HAP-1 (cell line): ENCODE data around the gene UBR1.
"Not testable (repeated sequence)": the region's sequence is repeated elsewhere in the genome, so short reads cannot be mapped to it uniquely, and the experiment has no call there.

Source experiments
- DNase-seq, 2 experiments: peaks; one replicate each; pipeline ENCODE4 v3.0.0-alpha.2; 2016 to 2020; ENCODE audit warnings: low spot score in 2 of 2
- H3K27me3 ChIP-seq: fragments of 250-450 bp; sonication (Bioruptor Pico); 2 replicates; pipeline ENCODE4 v1.5.1; 2020; ENCODE audit warnings: low read depth, mild to moderate bottlenecking, moderate library complexity
- H3K36me3 ChIP-seq: fragments of 250-450 bp; sonication (Bioruptor Pico); replicated peaks from 2 replicates; pipeline ENCODE4 v1.5.1; 2020; ENCODE audit warnings: mild to moderate bottlenecking
- H3K4me1 ChIP-seq: fragments of 250-450 bp; sonication (Bioruptor Pico); 2 replicates; pipeline ENCODE4 v1.5.1; 2020; ENCODE audit warnings: mild to moderate bottlenecking
- H3K4me3 ChIP-seq: fragments of 250-450 bp; sonication (Bioruptor Pico); 2 replicates; pipeline ENCODE4 v1.5.1; 2020; ENCODE audit warnings: mild to moderate bottlenecking, moderate library complexity
- H3K9me3 ChIP-seq: fragments of 250-450 bp; sonication (Bioruptor Pico); 2 replicates; pipeline ENCODE4 v1.5.1; 2020; ENCODE audit warnings: mild to moderate bottlenecking, moderate library complexity
- in situ Hi-C: fragments of 300-500 bp; cut with MboI; formaldehyde crosslinking; loops from 3 replicates; pipeline ENCODE4 v1.14.3; 2020; ENCODE audit warnings: low sequenced_read_pairs, inconsistent platforms, mixed read lengths

UBR1 gene

DNA sequence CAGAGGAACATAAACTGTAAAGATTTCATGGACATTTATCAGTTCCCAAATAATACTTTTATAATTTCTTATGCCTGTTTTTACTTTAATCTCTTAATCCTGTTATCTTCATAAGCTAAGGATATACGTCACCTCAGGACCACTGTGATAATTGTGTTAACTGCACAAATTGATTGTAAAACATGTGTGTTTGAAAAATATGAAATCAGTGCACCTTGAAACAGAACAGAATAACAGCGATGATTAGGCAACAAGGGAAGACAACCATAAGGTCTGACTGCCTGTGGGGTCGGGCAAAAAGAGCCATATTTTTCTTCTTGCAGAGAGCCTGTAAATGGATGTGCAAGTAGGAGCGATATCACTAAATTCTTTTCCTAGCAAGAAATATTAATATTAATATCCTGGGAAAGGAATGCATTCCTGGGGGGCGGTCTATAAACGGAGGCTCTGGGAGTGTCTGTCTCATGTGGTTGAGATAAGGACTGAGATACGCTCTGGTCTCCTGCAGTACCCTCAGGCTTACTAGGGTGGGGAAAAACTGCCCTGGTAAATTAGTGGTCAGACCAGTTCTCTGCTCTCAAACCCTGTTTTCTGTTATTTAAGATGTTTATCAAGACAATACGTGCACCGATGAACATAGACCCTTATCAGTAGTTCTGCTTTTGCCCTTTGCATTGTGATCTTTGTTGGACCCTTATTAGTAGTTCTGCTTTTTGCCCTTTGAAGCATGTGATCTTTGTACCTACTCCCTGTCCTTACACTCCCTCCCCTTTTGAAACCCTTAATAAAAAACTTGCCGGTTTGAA is 22.5 kb upstream of the UBR1 start:
- H3K4me3 ChIP-seq, H3K9me3 ChIP-seq, DNase-seq, H3K4me1 ChIP-seq, H3K36me3 ChIP-seq, in situ Hi-C loops, H3K27me3 ChIP-seq: not testable (repeated sequence)

DNA sequence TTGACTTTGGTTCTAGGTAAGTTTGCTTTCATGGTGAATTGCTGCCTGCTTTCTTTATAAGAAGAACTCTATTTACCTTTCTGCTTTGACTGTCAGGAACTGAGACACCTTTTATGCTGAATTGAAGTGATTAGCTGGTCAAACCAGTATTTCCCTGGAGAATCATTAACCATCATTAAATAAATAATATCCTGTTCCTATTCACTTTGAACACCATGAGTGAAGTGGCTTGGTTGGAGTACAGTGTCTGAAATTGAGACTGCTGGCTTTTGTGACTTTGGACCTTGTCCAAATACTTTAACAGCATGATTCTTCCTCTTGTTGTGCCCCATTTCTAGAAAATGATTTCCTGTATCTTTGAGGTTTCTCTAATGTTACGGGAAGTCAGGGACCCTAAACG is 21.9 kb upstream of the UBR1 start:
- Histone ChIP-seq H3K36me3 (no peaks in the 10 kb centered on the region), H3K9me3 (0 out of 2 replicates have a peak, but pooled peaks cover 4% of the 10 kb centered on the region), H3K27me3 (no peaks in the 10 kb centered on the region), H3K4me1 (peaks cover 7% of the 10 kb centered on the region), H3K4me3 (no peak overlapping the region)
- DNase-seq: no peak
- in situ Hi-C loops: no loop called here

DNA sequence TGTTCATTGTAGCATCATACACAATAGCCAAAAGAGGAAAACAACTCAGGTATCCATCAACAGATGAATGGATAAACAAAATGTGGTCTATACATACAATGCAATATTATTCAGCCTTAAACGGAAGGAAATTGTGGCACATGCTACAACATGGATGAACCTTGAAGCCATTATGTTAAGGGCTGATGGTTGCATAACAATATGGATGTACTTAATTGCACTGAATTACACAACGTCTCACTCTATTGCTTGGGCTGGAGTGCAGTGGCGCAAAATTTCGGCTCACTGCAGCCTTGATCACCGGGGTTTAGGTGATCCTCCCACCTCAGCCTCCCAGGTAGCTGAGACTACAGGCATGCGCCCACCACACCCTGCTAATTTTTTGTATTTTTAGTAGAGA is 20.5 kb upstream of the UBR1 start:
- H3K4me1 ChIP-seq: peaks cover 4% of the 10 kb centered on the region
- no peak overlapping the region for H3K4me3 ChIP-seq
- in situ Hi-C loops: no loop called here
- H3K9me3 ChIP-seq: 0 out of 2 replicates have a peak, but pooled peaks cover 4% of the 10 kb centered on the region
- DNase-seq: no peak
- no peaks in the 10 kb centered on the region for H3K27me3 ChIP-seq
- no peaks in the 10 kb centered on the region for H3K36me3 ChIP-seq

DNA sequence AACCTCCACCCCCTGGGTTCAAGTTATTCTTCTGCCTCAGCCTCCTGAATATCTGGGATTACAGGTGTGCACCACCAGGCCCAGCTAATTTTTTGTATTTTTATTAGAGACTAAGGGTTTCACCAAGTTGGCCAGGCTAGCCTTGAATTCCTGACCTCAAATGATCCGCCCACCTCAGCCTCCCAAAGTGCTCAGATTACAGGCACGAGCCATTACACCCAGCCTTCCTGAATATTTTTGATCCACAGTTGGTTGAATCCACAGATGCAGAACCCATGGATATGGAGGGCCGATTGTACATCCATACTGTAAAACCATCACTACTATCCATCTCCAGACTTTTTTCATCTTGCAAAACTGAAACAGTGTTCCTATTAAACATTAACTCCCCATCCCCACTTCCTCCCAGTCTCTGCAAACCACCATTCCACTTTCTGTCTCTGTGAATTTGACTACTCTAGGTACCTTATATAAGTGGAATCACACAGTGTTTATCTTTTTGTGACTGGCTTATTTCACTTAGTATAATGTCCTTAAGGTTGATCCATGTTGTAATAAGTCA is 19.3 kb upstream of the UBR1 start:
- in situ Hi-C loops: no loop called here
- DNase-seq: no peak
- Histone ChIP-seq H3K27me3 (no peaks in the 10 kb centered on the region), H3K4me1 (peaks cover 4% of the 10 kb centered on the region), H3K9me3 (0 out of 2 replicates have a peak, but pooled peaks cover 4% of the 10 kb centered on the region), H3K36me3 (no peaks in the 10 kb centered on the region), H3K4me3 (no peak overlapping the region)

DNA sequence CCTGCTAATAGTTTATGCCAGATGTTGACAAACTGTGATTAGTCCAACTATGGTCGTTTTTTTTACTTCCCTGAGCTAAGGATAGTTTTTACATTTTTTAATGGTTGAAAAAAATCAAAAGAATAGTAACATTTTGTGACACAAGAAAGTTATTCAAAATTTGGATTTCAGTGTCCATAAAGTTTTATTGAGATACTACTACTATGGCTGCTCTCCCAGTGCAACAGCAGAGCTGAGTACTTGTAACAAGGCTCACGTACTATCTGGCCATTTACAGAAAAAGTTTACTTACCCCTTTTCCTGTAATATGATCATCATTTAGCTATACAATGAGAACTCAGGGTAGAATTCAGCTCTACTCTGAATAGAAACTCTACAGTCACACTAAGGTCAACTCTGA is 16.0 kb upstream of the UBR1 start:
- in situ Hi-C loops: no loop called here
- Histone ChIP-seq H3K36me3 (no peaks in the 10 kb centered on the region), H3K4me3 (no peak overlapping the region)

DNA sequence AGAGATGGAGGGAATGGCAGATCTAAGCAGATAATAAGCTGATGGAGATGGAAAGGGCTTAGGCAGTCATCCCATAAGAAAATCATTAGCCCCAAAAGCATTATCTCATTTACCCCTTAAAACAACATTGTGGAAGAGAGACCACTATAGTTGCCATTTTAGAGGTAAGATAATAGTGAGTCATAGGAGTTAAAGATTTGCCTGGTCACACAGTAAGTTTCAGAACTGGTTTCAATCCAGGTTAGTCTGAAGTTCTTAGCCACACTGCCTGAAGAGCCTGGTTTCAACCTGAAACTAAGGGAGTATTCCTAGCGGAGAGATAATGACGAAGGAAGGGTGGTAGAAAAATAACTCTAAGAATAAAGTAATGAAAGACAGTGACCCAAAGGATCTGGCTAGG is 13.0 kb upstream of the UBR1 start:
- in situ Hi-C loops: no loop called here
- peaks cover 8% of the 10 kb centered on the region; the same call in 1 of the 2 replicates for H3K27me3 ChIP-seq

More for the DNA sequence above, 16.0 kb upstream of the UBR1 start:
- Histone ChIP-seq H3K4me1 (peaks cover 4% of the 10 kb centered on the region), H3K9me3 (no peaks in the 10 kb centered on the region), H3K27me3 (peaks cover 8% of the 10 kb centered on the region; the same call in 1 of the 2 replicates)
- no peak for DNase-seq

DNA sequence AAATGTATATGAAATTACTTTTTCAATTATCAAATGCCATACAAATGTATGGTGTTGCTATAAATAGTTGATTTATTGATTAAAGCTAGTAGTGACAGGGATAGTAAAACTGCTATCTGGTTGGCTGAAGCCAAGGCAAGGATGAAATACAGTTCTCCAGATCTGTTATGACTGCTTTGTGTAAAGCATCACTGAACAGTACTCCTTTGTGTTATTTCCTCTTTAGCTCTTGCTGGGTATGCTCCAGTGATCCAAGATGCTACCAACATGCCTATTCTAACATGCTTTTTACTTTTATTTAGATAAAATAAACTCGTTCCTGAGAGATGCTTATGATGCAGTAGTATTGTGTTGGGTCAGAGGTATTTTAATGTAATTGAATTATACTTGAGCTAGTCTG is 12.4 kb upstream of the UBR1 start:
- Histone ChIP-seq H3K36me3 (no peaks in the 10 kb centered on the region), H3K9me3 (no peaks in the 10 kb centered on the region), H3K4me3 (no peak overlapping the region), H3K27me3 (peaks cover 8% of the 10 kb centered on the region; the same call in 1 of the 2 replicates), H3K4me1 (peaks cover under 1% of the 10 kb centered on the region)
- in situ Hi-C loops: no loop called here
- DNase-seq: no peak

More for the DNA sequence above, 13.0 kb upstream of the UBR1 start:
- DNase-seq: no peak
- Histone ChIP-seq H3K36me3 (no peaks in the 10 kb centered on the region), H3K9me3 (no peaks in the 10 kb centered on the region), H3K4me1 (peaks cover 4% of the 10 kb centered on the region), H3K4me3 (no peak overlapping the region)

DNA sequence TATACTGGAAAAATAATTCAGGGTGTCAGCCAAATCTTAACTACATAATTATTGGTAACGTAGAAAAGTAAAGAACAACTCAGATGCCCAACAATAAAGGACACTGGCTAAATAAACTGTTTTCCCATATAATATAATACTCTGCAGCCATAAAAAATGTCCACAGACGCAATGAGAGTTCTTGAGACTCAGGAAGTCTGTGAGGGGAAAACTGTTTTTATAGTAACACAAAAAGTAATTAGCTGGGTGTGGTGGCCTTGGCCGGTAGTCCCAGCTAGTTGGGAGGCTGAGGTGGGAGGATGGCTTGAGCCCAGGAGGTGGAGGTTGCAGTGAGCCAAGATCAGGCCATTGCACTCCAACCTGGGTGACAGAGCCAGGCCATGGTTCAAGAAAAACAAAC is 5.5 kb upstream of the UBR1 start:
- in situ Hi-C loops: no loop called here
- DNase-seq: no peak
- Histone ChIP-seq H3K4me3 (no peak overlapping the region), H3K9me3 (no peaks in the 10 kb centered on the region), H3K4me1 (peaks cover 6% of the 10 kb centered on the region), H3K27me3 (no peaks in the 10 kb centered on the region), H3K36me3 (no peaks in the 10 kb centered on the region)

DNA sequence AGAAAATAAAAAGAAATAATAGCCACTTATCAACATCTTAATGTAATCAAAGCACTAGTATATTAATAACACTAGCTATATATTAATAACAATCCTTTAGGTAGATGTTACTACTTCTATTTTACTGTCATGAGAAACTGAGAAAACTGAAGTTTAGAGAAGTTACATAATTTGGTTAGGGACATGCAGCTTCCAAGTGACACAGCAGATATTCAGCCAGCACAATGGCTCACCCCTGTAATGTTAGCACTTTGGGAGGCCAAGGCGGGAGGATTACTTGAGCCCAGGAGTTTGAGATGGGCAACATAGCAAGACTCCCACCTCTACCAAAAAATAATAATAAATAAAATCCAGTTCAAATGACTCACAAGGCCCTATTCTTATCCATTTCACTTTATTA is 1.9 kb upstream of the UBR1 start:
- in situ Hi-C loops: no loop called here
- H3K9me3 ChIP-seq: no peaks in the 10 kb centered on the region
- peaks cover 17% of the 10 kb centered on the region for H3K4me1 ChIP-seq
- no peaks in the 10 kb centered on the region for H3K27me3 ChIP-seq
- peaks cover 8% of the 10 kb centered on the region for H3K36me3 ChIP-seq
- DNase-seq: no peak
- H3K4me3 ChIP-seq: no peak overlapping the region

DNA sequence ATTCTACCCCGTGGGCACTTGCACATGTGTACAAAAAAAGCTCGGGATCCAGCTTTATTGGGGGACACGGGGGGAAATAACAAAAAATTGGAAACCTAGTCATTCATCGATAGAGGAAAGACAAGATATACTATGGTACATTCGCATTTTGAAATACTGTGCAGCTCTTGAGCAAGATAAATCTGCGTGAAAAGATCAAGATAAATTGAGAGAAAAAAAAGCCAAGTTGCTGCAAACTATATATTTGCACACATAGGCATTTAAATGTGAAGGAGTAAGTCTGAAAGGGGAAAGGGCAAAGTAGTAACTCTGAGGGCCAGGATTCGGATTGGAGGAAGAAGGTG is 620 bp upstream of the UBR1 start:
- no peak for DNase-seq
- Histone ChIP-seq H3K9me3 (no peaks in the 10 kb centered on the region), H3K4me1 (peaks cover 17% of the 10 kb centered on the region), H3K27me3 (no peaks in the 10 kb centered on the region), H3K36me3 (peaks cover 13% of the 10 kb centered on the region), H3K4me3 (peak overlapping the region; percentile 85)
- in situ Hi-C loops: no loop called here

DNA sequence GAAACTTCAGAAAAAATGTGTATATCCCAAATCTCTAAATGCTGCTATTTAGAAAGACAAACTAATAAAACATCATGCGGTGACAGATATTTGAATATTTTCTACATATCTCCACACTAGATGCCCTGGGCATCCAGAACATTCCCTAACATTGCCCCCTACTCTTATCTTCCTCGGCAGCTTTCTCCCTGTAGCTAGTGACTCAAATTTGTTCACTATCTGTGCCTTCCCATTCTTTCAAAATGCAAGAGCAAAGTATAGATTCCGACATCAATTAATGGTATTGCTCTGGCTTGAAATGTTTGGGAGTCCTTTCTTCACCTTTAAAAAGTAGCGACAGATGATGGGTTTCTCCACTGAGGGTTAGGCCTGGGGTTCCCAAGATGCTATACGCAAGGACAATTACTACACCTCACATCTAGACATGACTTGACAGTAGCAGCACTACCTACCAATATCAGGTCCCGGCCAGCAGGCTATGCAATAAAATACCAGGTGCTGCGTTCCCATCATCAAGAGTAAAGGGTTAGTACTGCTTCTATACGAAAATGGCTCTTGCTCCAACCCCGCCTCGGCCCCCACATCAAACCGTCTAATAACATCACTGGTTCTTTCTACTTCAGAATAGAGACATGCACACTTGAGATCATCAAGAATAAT is 631 bp downstream of the UBR1 start:
- Histone ChIP-seq H3K36me3 (peaks cover 13% of the 10 kb centered on the region), H3K4me3 (peak overlapping the region; percentile 85), H3K9me3 (no peaks in the 10 kb centered on the region), H3K27me3 (no peaks in the 10 kb centered on the region), H3K4me1 (peaks cover 17% of the 10 kb centered on the region)
- in situ Hi-C loops: no loop called here
- peak in 1 of 2 experiments; percentile 15 for DNase-seq

DNA sequence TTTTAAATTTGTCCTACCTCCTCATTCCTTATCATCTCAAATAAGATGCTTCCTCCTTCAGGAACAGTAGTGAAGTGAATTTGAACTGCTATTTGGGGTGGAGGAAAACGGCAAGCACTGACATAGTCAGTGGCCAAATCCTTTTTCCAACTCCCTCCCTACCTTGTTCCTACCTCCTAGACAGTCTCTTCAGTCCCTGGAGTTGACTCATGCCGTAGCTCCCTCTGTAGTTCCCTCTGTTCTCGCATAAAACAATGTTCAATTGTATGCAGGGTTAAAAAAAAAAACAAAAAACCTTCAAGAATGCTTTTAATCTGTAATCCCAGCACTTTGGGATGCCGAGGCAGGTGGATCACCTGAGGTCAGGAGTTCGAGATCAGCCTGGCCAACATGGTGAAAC is 1.4 kb downstream of the UBR1 start:
- peak overlapping the region; percentile 85 for H3K4me3 ChIP-seq
- peaks cover 17% of the 10 kb centered on the region for H3K4me1 ChIP-seq
- H3K27me3 ChIP-seq: no peaks in the 10 kb centered on the region
- no peak for DNase-seq
- H3K9me3 ChIP-seq: no peaks in the 10 kb centered on the region
- in situ Hi-C loops: no loop called here
- H3K36me3 ChIP-seq: peaks cover 14% of the 10 kb centered on the region

DNA sequence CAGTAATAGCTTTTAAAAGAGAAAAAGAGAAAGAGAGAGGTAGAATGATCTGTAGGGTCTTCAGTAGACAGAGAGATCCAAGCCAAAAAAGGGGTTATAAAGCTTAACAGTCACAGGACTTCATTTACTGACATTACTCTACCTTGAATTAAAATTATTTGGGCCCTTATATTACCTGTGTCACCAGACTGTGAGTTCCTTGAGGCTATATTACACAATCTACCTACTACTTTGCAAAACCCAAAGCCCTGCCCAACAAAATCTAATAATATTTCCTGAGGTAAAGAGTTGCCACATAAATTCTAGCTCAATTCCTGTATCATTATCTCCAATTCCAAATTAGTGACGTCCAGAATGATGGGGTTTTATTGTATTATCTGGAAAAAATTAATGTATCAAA is 1.9 kb downstream of the UBR1 start:
- DNase-seq: no peak
- H3K9me3 ChIP-seq: no peaks in the 10 kb centered on the region
- peaks cover 17% of the 10 kb centered on the region for H3K4me1 ChIP-seq
- in situ Hi-C loops: no loop called here
- H3K36me3 ChIP-seq: peaks cover 16% of the 10 kb centered on the region
- no peak overlapping the region for H3K4me3 ChIP-seq
- no peaks in the 10 kb centered on the region for H3K27me3 ChIP-seq

DNA sequence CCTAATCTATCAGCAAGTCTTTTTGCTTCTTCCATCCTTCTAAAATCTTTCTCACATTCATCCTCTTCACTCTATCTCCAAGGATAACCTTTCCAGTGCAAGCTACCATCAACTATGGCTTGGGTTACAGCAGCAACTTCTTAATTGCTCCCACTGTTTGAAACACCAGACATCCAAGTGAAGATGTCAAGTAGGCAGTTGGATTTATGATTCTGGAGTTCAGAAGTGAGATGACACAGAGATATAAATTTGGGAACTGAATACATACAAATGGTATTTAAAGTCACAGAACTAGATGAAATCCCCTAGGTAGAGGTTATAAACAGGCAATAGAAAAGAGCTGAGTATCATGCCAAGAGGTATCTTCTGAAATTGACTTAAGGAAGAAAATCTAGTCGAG is 3.7 kb downstream of the UBR1 start:
- H3K36me3 ChIP-seq: peaks cover 20% of the 10 kb centered on the region
- no peaks in the 10 kb centered on the region for H3K27me3 ChIP-seq
- H3K9me3 ChIP-seq: no peaks in the 10 kb centered on the region
- H3K4me1 ChIP-seq: peaks cover 17% of the 10 kb centered on the region
- no peak for DNase-seq
- in situ Hi-C loops: no loop called here
- no peak overlapping the region for H3K4me3 ChIP-seq
